ENCODE results near the gene SGTA.
"Not testable (repeated sequence)": the region's sequence is repeated elsewhere in the genome, so short reads cannot be mapped to it uniquely, and the experiment has no call there.

The SGTA gene

DNA sequence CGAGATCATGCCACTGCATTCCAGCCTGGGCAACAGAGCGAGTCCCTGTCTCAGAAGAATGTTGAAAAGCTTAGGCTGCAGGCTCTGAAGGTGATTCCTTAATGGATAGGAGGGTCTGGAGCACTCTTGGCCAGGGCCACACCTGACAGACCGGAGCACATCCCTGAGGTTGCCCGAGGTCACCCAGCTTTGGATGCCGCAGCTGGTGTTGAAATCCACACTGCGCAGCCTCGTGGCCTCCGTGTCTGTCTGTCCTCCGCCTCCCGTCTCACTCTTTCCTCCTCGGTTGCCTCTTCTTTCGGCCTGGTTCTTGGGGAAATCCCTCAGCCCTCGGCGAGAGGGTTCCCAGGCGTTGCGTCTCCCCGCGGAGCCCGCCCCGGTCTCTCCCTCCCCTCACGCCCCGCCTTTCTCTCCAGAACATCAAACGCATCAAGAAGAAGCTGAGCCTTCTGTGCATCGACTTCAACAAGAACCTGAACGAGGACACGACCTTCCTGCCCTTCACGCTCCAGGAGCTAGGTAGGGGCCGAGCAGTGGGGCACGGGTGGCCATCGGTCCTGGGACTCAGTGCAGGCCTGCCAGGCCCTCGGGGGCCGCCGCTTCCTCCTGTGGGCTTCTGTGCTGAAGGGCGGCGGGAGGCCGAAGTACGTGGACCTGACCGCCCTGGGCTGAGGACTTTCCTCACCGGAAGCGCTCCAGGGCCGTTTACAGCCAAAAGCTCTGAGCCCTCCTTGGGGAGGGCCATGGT is 16.4 kb upstream of the SGTA start:
- H3K36me3 ChIP-seq (ENCODE audit: control insufficient read depth, insufficient read depth, low read length), result peaks cover 95% of the 10 kb centered on the region

DNA sequence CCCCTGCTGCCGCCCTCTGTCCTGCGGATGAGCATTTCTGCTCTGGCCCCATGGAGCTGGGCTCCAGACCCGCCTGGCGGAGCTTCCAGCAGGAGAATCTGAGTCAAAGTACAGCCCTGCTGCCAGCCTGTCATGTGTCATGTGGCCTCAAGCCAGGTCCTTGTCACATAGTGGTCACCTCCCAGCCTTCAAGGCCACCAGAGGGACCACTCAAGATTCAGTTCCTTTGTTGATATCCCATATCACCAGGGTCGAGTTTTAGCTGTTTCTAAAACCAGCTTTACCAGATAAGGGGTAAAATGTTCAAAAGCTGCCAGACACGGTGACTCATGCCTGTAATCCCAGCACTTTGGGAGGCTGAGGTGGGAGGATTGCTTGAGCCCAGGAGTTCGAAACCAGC is 15.7 kb upstream of the SGTA start:
- Histone ChIP-seq H3K27ac (ENCODE audit: low read depth, low read length) (no peak overlapping the region), H3K36me3 (ENCODE audit: control insufficient read depth, insufficient read depth, low read length) (peaks cover 94% of the 10 kb centered on the region), H3K4me3 (ENCODE audit: low read depth, low read length) (no peak overlapping the region), H3K9me3 (ENCODE audit: control insufficient read depth, insufficient read depth, low read length) (no peaks in the 10 kb centered on the region), H3K4me1 (ENCODE audit: control insufficient read depth, insufficient read depth, low read length) (no peaks in the 10 kb centered on the region), H3K9ac (ENCODE audit: low read depth, low read length) (no peak overlapping the region), H3K27me3 (ENCODE audit: control insufficient read depth, insufficient read depth, low read length) (no peaks in the 10 kb centered on the region)

More for the DNA sequence above, 16.4 kb upstream of the SGTA start:
- Histone ChIP-seq H3K9ac (ENCODE audit: low read depth, low read length) (no peak overlapping the region), H3K27me3 (ENCODE audit: control insufficient read depth, insufficient read depth, low read length) (no peaks in the 10 kb centered on the region), H3K27ac (ENCODE audit: low read depth, low read length) (no peak overlapping the region), H3K4me3 (ENCODE audit: low read depth, low read length) (no peak overlapping the region), H3K9me3 (ENCODE audit: control insufficient read depth, insufficient read depth, low read length) (no peaks in the 10 kb centered on the region), H3K4me1 (ENCODE audit: control insufficient read depth, insufficient read depth, low read length) (no peaks in the 10 kb centered on the region)

DNA sequence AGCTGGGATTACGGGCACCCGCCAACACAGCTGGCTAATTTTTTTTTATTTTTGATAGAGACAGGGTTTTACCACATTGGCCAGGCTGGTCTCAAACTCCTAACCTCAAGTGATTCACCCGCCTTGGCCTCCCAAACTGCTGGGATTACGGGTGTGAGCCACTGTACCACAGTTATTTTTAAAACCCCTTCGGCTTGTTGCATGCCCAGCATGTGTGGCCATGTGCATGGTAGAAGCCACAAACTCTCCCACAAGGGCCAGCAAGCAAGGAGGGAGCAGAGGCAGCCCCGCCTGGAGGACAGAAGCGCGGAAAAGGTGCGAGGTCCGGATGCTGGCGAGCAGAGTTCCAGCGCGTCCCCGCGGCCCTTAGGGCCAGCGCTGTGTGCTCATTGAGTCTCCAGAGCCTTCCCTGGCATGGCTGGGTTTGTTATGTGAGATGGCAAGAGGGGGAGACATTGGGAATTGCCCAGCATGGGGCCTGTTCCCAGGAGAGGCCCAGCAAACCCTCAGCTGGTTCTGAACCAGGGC is 15.1 kb upstream of the SGTA start:
- H3K36me3 ChIP-seq (ENCODE audit: control insufficient read depth, insufficient read depth, low read length), result peaks cover 92% of the 10 kb centered on the region
- H3K9me3 ChIP-seq (ENCODE audit: control insufficient read depth, insufficient read depth, low read length), result no peaks in the 10 kb centered on the region
- no peak overlapping the region for H3K9ac ChIP-seq (ENCODE audit: low read depth, low read length)
- no peaks in the 10 kb centered on the region for H3K27me3 ChIP-seq (ENCODE audit: control insufficient read depth, insufficient read depth, low read length)
- no peak overlapping the region for H3K4me3 ChIP-seq (ENCODE audit: low read depth, low read length)
- no peak overlapping the region for H3K27ac ChIP-seq (ENCODE audit: low read depth, low read length)
- no peaks in the 10 kb centered on the region for H3K4me1 ChIP-seq (ENCODE audit: control insufficient read depth, insufficient read depth, low read length)

DNA sequence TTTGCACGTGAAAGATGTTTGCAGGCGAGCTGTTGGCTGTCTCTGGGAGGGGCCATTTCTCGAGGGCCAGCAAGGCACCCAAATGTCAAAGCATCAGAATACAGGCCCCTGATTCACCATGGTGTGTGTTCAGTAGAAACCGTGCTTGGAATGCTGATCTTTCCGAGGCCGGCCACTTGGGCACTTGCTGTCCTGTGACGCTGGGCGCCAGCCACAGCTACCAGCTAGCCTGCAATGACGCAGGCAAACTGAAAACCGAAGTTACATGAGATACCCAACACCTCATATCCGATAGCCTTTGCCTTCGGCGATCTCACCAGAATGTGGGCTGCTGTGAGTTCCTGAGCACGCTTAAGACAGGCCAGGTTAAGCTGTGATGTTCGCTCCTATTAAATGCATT is 14.2 kb upstream of the SGTA start:
- H3K9me3 ChIP-seq (ENCODE audit: control insufficient read depth, insufficient read depth, low read length), result no peaks in the 10 kb centered on the region
- no peaks in the 10 kb centered on the region for H3K27me3 ChIP-seq (ENCODE audit: control insufficient read depth, insufficient read depth, low read length)
- no peak overlapping the region for H3K27ac ChIP-seq (ENCODE audit: low read depth, low read length)
- peaks cover 92% of the 10 kb centered on the region for H3K36me3 ChIP-seq (ENCODE audit: control insufficient read depth, insufficient read depth, low read length)
- H3K4me3 ChIP-seq (ENCODE audit: low read depth, low read length), result no peak overlapping the region
- no peaks in the 10 kb centered on the region for H3K4me1 ChIP-seq (ENCODE audit: control insufficient read depth, insufficient read depth, low read length)
- H3K9ac ChIP-seq (ENCODE audit: low read depth, low read length), result no peak overlapping the region

DNA sequence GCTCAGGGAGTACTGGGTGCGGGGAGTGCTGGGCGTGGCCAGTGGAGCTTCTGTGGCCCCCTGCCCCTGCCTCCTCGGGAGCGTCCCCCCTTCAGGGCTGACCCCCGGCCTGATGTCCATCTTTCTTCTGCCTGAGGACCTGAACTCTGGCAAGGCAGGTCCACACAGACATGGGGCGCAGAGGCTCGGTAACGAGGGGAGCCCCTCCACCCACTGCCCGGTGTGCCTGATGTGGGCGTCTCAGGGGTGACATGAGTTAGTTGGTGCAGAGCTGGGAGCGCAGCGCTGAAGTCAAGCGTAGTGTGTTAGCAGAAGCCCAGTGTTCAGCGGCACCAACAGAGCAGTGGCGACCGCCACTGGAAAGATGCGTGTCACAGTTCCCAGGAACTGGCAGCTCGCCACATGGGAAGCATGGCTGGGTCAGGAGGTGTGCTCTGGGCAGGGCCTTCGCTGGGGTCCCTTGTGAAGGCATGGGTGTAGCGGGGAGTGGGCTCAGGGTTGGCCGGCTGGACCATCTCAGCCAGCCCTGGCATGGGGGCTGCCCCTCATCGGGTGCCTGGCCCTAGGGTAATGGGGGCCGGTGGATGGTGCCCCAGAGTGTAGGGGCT is 13.7 kb upstream of the SGTA start:
- Histone ChIP-seq H3K27me3 (ENCODE audit: control insufficient read depth, insufficient read depth, low read length) (no peaks in the 10 kb centered on the region), H3K9me3 (ENCODE audit: control insufficient read depth, insufficient read depth, low read length) (no peaks in the 10 kb centered on the region), H3K27ac (ENCODE audit: low read depth, low read length) (no peak overlapping the region), H3K36me3 (ENCODE audit: control insufficient read depth, insufficient read depth, low read length) (peaks cover 95% of the 10 kb centered on the region), H3K9ac (ENCODE audit: low read depth, low read length) (no peak overlapping the region), H3K4me3 (ENCODE audit: low read depth, low read length) (no peak overlapping the region), H3K4me1 (ENCODE audit: control insufficient read depth, insufficient read depth, low read length) (no peaks in the 10 kb centered on the region)

DNA sequence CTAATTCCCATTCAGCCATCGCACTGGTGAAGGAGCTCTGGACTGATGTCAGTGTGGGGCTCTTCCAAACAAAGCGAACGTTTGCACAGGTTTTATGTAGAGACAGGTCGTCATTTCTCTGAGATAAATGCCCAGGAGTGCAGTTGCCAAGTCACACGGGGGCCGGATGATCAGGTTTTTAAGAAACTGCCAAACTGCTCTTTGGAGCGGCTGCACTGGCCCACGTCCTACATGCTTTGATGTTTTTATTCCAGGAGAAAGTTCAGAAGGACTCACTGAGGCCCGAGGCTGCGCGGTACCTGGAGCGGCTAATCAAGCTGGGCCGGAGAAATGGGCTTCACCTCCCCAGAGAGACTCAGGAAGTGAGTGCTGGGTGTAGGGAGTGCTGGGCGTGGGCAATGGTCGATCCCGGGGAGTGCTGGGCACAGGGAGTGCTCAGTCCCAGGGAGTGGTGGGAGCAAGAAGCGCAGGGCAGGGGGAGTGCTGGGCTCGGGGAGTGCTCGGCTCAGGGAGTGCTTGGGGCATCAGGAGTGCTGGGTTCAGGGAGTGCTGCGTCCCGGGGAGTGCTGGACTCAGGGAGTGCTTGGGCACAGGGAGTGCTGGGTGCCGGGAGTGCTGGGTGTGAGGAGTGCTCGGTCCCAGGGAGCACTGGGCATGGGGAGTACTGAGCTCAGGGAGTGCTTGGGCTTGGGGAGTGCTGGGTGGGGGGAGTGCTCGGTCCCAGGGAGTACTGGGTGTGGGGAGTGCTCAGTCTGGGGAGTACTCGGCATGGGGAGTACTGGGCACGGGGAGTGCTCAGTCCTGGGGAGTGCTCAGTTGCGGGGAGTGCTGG is 13.0 kb upstream of the SGTA start:
- no peak overlapping the region for H3K27ac ChIP-seq (ENCODE audit: low read depth, low read length)
- H3K36me3 ChIP-seq (ENCODE audit: control insufficient read depth, insufficient read depth, low read length), result peaks cover 95% of the 10 kb centered on the region
- H3K27me3 ChIP-seq (ENCODE audit: control insufficient read depth, insufficient read depth, low read length), result no peaks in the 10 kb centered on the region
- H3K9ac ChIP-seq (ENCODE audit: low read depth, low read length), result no peak overlapping the region
- H3K4me3 ChIP-seq (ENCODE audit: low read depth, low read length), result no peak overlapping the region
- no peaks in the 10 kb centered on the region for H3K9me3 ChIP-seq (ENCODE audit: control insufficient read depth, insufficient read depth, low read length)
- no peaks in the 10 kb centered on the region for H3K4me1 ChIP-seq (ENCODE audit: control insufficient read depth, insufficient read depth, low read length)

DNA sequence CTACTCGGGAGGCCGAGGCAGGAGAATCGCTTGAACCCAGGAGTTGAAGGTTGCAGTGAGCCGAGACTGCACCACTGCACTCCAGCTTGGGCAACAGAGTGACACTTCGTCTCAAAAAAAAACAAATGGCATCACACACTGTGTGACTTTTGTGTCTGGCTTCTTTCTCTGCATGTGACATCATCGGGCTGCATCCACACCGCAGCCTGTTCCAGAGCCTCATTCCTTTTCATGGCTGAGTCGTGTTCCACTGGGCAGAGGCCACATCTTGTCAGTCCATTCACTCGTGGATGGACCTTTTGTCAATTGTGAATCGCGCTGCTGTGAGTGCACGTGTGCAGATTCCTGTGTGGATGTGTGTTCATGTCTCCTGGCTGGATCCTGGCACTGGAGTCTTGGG is 10.5 kb upstream of the SGTA start:
- Histone ChIP-seq H3K27me3 (ENCODE audit: control insufficient read depth, insufficient read depth, low read length) (no peaks in the 10 kb centered on the region), H3K27ac (ENCODE audit: low read depth, low read length) (no peak overlapping the region), H3K4me1 (ENCODE audit: control insufficient read depth, insufficient read depth, low read length) (no peaks in the 10 kb centered on the region), H3K9me3 (ENCODE audit: control insufficient read depth, insufficient read depth, low read length) (no peaks in the 10 kb centered on the region), H3K9ac (ENCODE audit: low read depth, low read length) (no peak overlapping the region), H3K4me3 (ENCODE audit: low read depth, low read length) (no peak overlapping the region), H3K36me3 (ENCODE audit: control insufficient read depth, insufficient read depth, low read length) (peaks cover 84% of the 10 kb centered on the region)

DNA sequence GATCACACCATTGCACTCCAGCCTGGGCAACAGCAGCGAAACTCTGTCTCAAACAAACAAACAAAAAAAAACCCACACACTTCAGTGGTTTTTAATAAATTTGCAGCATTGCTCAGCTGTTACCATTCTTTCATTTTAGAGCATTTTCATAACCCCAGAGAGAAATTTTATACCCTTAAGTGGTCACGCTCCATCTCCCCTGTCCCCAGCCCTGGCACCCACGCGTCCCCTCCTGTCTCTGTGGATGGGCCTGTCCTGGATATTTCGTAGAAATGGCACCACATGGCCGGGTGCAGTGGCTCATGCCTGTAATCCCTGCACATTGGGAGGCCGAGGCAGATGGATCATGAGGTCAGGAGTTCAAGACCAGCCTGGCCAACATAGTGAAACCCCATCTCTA is 10.1 kb upstream of the SGTA start:
- no peak overlapping the region for H3K4me3 ChIP-seq (ENCODE audit: low read depth, low read length)
- H3K9me3 ChIP-seq (ENCODE audit: control insufficient read depth, insufficient read depth, low read length), result no peaks in the 10 kb centered on the region
- no peak overlapping the region for H3K9ac ChIP-seq (ENCODE audit: low read depth, low read length)
- peaks cover 84% of the 10 kb centered on the region for H3K36me3 ChIP-seq (ENCODE audit: control insufficient read depth, insufficient read depth, low read length)
- H3K27me3 ChIP-seq (ENCODE audit: control insufficient read depth, insufficient read depth, low read length), result no peaks in the 10 kb centered on the region
- H3K4me1 ChIP-seq (ENCODE audit: control insufficient read depth, insufficient read depth, low read length), result no peaks in the 10 kb centered on the region
- H3K27ac ChIP-seq (ENCODE audit: low read depth, low read length), result no peak overlapping the region

DNA sequence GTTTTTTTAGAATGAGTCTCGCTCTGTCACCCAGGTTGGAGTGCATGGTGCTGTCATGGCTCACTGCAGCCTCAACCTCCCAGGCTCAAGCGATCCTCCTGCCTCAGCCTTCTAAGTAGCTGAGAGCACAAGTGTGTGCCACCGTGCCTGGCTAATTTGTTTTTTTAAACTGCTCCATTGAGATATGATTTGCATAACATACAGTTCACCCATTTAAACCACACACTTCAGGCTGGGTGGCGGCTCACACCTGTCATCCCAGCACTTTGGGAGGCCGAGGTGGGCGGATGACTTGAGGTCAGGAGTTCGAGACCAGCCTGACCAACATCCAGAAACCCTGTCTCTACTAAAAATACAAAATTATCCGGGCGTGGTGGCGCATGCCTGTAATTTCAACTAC is 9.6 kb upstream of the SGTA start:
- H3K4me3 ChIP-seq (ENCODE audit: low read depth, low read length); H3K27me3 ChIP-seq (ENCODE audit: control insufficient read depth, insufficient read depth, low read length); H3K4me1 ChIP-seq (ENCODE audit: control insufficient read depth, insufficient read depth, low read length); H3K9me3 ChIP-seq (ENCODE audit: control insufficient read depth, insufficient read depth, low read length); H3K9ac ChIP-seq (ENCODE audit: low read depth, low read length); H3K27ac ChIP-seq (ENCODE audit: low read depth, low read length): not testable (repeated sequence)
- H3K36me3 ChIP-seq (ENCODE audit: control insufficient read depth, insufficient read depth, low read length), result peaks cover 82% of the 10 kb centered on the region

DNA sequence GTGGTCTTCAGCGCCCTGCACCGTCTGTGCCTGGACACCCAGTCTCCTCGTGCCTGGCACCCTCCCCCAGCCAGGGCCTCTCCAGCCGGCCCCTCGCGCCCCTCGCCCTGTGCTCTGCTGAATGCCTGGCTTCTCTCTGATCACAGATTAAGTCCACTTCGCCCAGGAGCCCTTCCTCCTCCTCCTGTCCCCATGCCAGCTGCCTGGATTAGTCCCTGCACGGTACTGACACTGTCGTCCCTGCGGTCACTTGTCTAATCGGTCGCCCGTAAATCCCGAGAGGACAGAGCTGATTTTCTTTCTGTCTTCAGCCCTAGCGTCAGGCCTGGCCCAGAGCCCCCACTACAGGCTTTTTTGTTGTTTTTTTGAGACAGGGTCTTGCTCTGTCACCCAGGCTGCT is 8.8 kb upstream of the SGTA start:
- H3K36me3 ChIP-seq (ENCODE audit: control insufficient read depth, insufficient read depth, low read length), result peaks cover 80% of the 10 kb centered on the region

DNA sequence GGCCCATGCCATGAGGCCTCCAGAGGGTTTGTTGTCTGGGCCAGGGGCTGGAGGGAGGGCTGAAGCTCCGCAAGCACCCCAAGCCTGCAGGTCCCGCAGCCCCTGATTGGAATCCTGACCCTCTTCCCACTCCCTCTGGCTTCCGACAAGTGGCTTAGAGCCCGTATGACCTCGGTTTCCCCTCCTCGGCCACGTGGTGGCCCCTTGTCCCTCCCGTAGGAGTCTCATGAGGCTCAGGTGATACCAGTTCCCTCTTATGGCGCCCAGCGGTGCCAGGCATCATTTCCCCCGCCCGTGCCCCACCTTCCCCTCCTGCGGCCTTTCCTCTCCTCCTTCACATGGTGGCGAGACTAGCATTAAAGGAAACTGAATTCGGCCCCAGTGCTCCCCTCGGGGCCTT is 8.4 kb upstream of the SGTA start:
- no peaks in the 10 kb centered on the region for H3K9me3 ChIP-seq (ENCODE audit: control insufficient read depth, insufficient read depth, low read length)
- H3K36me3 ChIP-seq (ENCODE audit: control insufficient read depth, insufficient read depth, low read length), result peaks cover 76% of the 10 kb centered on the region
- no peak overlapping the region for H3K9ac ChIP-seq (ENCODE audit: low read depth, low read length)
- H3K4me3 ChIP-seq (ENCODE audit: low read depth, low read length), result no peak overlapping the region
- no peak overlapping the region for H3K27ac ChIP-seq (ENCODE audit: low read depth, low read length)
- no peaks in the 10 kb centered on the region for H3K4me1 ChIP-seq (ENCODE audit: control insufficient read depth, insufficient read depth, low read length)
- H3K27me3 ChIP-seq (ENCODE audit: control insufficient read depth, insufficient read depth, low read length), result no peaks in the 10 kb centered on the region

More for the DNA sequence above, 8.8 kb upstream of the SGTA start:
- Histone ChIP-seq H3K4me3 (ENCODE audit: low read depth, low read length) (no peak overlapping the region), H3K27ac (ENCODE audit: low read depth, low read length) (no peak overlapping the region), H3K9me3 (ENCODE audit: control insufficient read depth, insufficient read depth, low read length) (no peaks in the 10 kb centered on the region), H3K27me3 (ENCODE audit: control insufficient read depth, insufficient read depth, low read length) (no peaks in the 10 kb centered on the region), H3K9ac (ENCODE audit: low read depth, low read length) (no peak overlapping the region), H3K4me1 (ENCODE audit: control insufficient read depth, insufficient read depth, low read length) (no peaks in the 10 kb centered on the region)

Measured in HUES48 (cell line).